ENCODE results near the gene VTCN1.

DNA sequence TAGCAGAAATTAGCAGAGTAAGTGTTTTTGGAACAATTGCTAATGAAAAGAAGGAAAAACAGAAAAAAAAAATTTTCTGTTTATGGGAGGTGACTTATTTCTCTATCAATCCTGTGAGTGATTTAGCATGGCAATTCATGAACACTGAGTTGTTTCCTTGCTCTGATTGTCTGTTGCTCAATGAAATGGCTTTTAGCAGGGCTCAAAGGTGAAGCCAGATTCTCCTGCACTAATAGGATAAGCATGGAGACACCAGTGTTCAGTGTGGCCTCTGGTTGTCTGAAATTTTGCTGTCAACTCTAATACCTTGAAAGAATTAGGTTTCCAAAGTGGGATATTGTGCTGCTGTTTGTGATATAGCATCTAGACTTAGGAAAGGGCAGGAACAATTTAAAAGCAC is 105.0 kb downstream of the VTCN1 start:
- TF ChIP-seq RAD21 (conservative IDR thresholded peaks at IDR 0.05), result no peak
- TF ChIP-seq, protein P1, sequence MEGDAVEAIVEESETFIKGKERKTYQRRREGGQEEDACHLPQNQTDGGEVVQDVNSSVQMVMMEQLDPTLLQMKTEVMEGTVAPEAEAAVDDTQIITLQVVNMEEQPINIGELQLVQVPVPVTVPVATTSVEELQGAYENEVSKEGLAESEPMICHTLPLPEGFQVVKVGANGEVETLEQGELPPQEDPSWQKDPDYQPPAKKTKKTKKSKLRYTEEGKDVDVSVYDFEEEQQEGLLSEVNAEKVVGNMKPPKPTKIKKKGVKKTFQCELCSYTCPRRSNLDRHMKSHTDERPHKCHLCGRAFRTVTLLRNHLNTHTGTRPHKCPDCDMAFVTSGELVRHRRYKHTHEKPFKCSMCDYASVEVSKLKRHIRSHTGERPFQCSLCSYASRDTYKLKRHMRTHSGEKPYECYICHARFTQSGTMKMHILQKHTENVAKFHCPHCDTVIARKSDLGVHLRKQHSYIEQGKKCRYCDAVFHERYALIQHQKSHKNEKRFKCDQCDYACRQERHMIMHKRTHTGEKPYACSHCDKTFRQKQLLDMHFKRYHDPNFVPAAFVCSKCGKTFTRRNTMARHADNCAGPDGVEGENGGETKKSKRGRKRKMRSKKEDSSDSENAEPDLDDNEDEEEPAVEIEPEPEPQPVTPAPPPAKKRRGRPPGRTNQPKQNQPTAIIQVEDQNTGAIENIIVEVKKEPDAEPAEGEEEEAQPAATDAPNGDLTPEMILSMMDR (IDR thresholded peaks at IDR 0.05; ENCODE audit: poor library complexity, severe bottlenecking), result no peak

All from neural cell (in vitro differentiated cells).